Endothelial cell of umbilical vein (primary cell): ENCODE results near the gene EVA1A.

Source experiments
- EZH2 ChIP-seq: IDR thresholded peaks from 2 replicates; pipeline ENCODE4 v1.6.1; 2012; ENCODE audit warnings: borderline replicate concordance, low read depth, mild to moderate bottlenecking, moderate library complexity, low read length, inconsistent platforms; ENCODE audit not compliant: severe bottlenecking
- FOS ChIP-seq: IDR thresholded peaks from 2 replicates; pipeline ENCODE4 v1.6.1; 2011; ENCODE audit warnings: mild to moderate bottlenecking, low read length, moderate library complexity, borderline replicate concordance; ENCODE audit not compliant: insufficient read depth
- GATA2 ChIP-seq: IDR thresholded peaks from 2 replicates; pipeline ENCODE4 v1.7.0; 2011; ENCODE audit warnings: low read depth, mild to moderate bottlenecking, moderate library complexity, mixed read lengths, low read length; ENCODE audit not compliant: insufficient read length, insufficient read depth
- JUN ChIP-seq: IDR thresholded peaks from 2 replicates; pipeline ENCODE4 v1.6.1; 2011; ENCODE audit warnings: borderline replicate concordance, low read depth; ENCODE audit not compliant: insufficient read length, insufficient read depth
- MYC ChIP-seq: IDR thresholded peaks from one replicate; pipeline ENCODE4 v1.6.1; 2011; ENCODE audit warnings: mild to moderate bottlenecking, low read depth, low read length
- POLR2A ChIP-seq: IDR thresholded peaks from 2 replicates; pipeline ENCODE4 v1.6.1; 2012; ENCODE audit warnings: low read depth, mild to moderate bottlenecking, control low read depth, low read length
- POLR2AphosphoS5 ChIP-seq: IDR thresholded peaks from 2 replicates; pipeline ENCODE4 v1.6.1; 2012; ENCODE audit warnings: low read depth, mild to moderate bottlenecking, control low read depth, low read length, moderate library complexity; ENCODE audit not compliant: insufficient read depth
- TF ChIP-seq, protein P1 (sequence below), 2 donors: IDR thresholded peaks; 1 replicate in 1 of 2; 2 replicates in 1 of 2; pipeline ENCODE4 v1.5.1; 2011; ENCODE audit warnings: low read length in 2 of 2, mild to moderate bottlenecking in 2 of 2, moderate library complexity in 2 of 2, control low read depth in 1 of 2, inconsistent platforms in 1 of 2, low read depth in 1 of 2; ENCODE audit not compliant: insufficient read depth in 1 of 2; ENCODE audit errors: extremely low read depth in 1 of 2
- TF ChIP-seq, protein P2 (sequence below): IDR thresholded peaks from 2 replicates; pipeline ENCODE4 v1.6.1; 2011; ENCODE audit not compliant: insufficient read depth, insufficient read length

DNA sequence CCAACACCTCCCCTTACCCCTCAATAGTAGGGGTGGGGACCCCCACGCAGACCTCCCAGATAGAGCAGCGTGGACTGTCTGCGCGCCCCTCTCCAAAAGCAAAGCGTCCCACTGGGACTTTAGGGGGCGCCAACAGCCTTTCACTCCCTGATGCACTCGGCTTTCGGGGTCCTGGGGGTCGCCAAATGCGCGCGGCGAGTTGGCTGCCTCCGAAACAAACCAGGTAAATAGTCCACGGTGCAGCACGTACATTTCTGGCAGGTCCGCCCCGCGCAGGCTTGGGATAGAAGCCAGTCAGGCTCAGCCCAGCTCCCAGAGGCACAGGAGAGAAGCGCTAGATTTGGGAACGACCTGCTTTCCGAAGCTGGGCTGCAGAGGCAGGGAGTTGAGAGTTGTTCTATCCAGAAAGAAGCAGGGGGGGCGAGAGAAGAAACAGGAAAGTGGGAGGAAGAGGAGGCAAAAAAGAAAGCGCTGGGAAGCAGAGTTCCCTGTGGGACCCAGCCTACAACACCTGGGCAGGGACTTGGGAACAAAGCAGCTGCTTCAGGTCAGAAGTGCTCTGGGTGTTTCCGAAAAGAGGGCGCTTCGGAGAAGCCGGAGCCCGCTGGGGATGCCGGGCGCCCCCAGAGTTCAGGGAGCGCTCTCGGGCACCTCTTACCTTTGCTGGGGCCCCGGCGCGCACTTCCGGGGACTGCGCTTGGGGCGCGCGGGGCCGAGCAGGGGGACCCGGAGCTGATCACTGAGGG lies 544 bp downstream of the EVA1A start:
- TF ChIP-seq, protein P1, sequence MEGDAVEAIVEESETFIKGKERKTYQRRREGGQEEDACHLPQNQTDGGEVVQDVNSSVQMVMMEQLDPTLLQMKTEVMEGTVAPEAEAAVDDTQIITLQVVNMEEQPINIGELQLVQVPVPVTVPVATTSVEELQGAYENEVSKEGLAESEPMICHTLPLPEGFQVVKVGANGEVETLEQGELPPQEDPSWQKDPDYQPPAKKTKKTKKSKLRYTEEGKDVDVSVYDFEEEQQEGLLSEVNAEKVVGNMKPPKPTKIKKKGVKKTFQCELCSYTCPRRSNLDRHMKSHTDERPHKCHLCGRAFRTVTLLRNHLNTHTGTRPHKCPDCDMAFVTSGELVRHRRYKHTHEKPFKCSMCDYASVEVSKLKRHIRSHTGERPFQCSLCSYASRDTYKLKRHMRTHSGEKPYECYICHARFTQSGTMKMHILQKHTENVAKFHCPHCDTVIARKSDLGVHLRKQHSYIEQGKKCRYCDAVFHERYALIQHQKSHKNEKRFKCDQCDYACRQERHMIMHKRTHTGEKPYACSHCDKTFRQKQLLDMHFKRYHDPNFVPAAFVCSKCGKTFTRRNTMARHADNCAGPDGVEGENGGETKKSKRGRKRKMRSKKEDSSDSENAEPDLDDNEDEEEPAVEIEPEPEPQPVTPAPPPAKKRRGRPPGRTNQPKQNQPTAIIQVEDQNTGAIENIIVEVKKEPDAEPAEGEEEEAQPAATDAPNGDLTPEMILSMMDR (IDR thresholded peaks at IDR 0.05; ENCODE audit: extremely low read depth in 1 of 2, insufficient read depth in 1 of 2, low read depth in 1 of 2, low read length in 2 of 2): peak; percentile 28 to 61
- TF ChIP-seq POLR2AphosphoS5 (no peak), EZH2 (no peak), MYC (no peak), FOS (no peak), POLR2A (no peak), JUN (no peak), GATA2 (no peak)
- TF ChIP-seq, protein P2, sequence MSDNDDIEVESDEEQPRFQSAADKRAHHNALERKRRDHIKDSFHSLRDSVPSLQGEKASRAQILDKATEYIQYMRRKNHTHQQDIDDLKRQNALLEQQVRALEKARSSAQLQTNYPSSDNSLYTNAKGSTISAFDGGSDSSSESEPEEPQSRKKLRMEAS: no peak
